Astrocyte of the cerebellum (primary cell): ENCODE results near the gene WDR46.

ENCODE experiments used
- DNase-seq: peaks from one replicate; pipeline ENCODE4 v3.0.0-alpha.2; 2011; ENCODE audit warnings: low read depth
- H3K4me3 ChIP-seq: 2 replicates; pipeline ENCODE4 v1.5.1; 2011; ENCODE audit warnings: mild to moderate bottlenecking, low read depth, low read length, moderate library complexity
- CTCF ChIP-seq: IDR thresholded peaks from 2 replicates; pipeline ENCODE4 v1.5.1; 2012; ENCODE audit warnings: low read length, low read depth, moderate library complexity, mild to moderate bottlenecking; ENCODE audit errors: missing control alignments
- in situ Hi-C: cut with HindIII; loops from 2 replicates; pipeline ENCODE4 v1.10.0; 2017; ENCODE audit warnings: low sequenced_read_pairs

The WDR46 gene

GRCh38 chr6:33304216-33304615 lies 15.2 kb upstream of the WDR46 start:
- in situ Hi-C loops: no loop called here
- H3K4me3 ChIP-seq: no peak overlapping the region
- no peak for DNase-seq
- no peak for TF ChIP-seq CTCF

DNA sequence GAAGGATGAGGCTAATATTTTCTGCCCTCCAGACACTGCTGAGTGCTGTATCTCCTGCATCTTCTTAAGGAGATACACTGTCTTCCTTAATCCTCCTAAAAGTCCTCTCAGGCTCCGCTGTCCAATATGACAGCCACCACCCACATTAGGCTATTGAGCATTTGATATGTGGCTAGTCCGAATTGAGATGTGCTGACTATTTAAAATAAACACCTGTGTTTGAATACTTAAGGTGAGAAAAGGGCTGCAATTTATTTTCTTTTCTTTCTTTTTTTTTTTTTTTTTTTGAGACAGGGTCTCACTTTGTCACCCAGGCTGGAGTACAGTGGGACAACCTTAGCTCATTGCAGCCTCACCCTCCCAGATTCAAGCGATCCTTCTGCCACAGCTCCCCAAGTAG lies 12.8 kb upstream of the WDR46 start:
- TF ChIP-seq CTCF: no peak
- in situ Hi-C loops: no loop called here
- H3K4me3 ChIP-seq: no peak overlapping the region
- no peak for DNase-seq

DNA sequence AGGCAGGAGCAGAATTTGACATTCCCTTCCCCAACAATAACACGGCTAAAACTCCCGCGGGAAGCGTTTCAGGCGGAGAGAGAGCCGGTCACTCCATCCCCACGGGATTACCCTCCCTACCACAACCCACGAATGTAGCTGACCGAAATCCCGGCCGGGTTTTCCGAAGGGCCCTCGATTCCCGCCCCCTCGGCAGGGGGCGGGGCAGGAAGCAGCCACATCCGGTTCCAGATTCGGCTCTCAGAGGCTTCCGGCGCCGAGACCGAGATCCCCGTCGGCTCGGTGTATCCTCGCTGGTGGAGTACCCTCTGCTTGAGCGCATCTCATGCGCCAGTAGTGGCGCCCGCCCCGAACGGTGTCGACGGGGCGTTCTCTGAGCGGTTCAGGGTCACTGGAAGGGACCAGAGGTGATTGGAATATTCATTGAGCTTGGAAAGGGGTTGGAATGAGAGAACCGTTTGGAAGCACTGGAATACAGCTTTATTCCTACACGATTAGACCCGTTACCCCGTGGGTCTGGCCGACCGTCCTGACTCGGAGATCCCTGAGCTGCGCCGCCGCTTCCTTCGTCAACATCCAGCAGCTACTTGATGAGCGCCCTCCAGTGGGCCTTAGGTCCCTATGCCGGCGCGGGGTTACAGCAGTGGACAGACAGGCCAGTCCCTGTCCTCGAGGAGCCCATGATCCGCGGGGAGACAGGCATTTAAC lies 10.4 kb upstream of the WDR46 start:
- H3K4me3 ChIP-seq: peak overlapping the region; percentile 73
- in situ Hi-C loops: no loop called here
- no peak for DNase-seq
- TF ChIP-seq CTCF: peak; percentile 85

DNA sequence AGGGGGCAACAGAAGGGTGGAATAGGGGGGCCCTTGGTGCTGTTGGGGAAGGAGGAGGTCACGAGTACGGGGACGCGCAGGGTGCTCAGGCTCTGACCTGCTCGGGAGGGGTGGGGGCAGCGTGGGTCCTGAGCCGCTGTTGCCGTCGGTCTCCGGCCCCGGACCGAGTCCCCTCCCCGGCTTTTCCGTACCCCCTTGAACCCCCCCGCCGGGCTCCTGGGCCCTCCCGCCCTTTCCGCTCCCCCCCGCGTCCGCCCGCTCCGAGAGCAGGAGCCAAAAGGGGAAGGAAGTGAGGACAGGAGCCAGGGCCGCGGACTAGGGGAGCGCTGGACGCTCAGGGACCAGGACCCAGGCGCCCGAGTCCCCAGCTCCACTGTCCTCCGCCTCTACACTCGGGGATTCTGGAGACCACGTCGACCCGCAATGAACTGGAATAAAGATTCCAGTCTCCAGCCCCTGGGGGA lies 9.8 kb upstream of the WDR46 start, which contains the start of gene RGL2:
TSS of gene RGL2 (minus strand) at position 170 of the 464 bp plus-strand sequence. CDS start 332 bp downstream, outside the sequence.
- peak within 1 kb of the TSS; percentile 73 for H3K4me3 ChIP-seq
- in situ Hi-C loops: no loop called here
- no peak for DNase-seq
- no peak for TF ChIP-seq CTCF

DNA sequence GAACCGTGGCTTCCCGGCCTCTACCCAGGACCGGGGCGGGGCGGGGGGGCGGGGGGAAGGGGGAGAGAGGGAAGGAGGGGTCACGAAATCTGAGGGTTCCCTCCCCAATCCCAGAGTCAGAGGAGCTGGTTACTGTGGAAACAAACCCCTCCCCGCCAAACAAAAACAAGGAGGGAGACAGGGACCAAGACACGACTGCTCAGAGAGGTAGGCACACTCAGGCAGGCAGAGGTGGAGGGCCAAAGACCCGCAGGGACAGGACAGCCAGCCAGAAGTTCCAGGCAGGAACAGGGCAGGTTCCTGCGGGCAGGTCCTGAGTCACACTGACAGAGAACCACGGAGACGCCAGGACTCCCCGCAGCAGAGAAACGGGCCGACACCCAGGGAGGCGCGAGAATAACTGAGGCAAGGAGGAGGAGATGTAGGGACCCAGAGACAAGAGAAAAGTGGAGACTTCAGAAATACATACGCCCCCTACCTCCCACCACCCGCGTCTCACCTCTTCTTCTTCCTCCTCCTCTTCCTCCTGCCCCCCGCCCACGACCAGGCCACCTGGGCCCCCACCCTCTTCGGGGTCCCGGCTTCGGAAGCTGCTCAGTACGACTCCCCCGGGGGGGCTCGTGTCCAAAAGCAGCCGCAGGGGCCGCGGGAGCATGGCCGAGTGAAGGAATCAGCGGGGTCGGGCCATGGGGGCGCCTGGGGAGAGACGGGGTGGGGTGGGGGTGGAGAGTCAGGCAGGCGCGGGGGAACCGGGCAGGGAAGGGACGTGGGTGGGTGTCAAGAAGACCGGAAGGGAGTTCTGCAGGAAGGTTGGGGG lies 9.1 kb upstream of the WDR46 start:
- TF ChIP-seq CTCF: no peak
- in situ Hi-C loops: no loop called here
- DNase-seq: no peak
- peak overlapping the region; percentile 73 for H3K4me3 ChIP-seq

- no peak for TF ChIP-seq CTCF
- in situ Hi-C loops: no loop called here
- DNase-seq: no peak
- peak overlapping the region; percentile 73 for H3K4me3 ChIP-seq
Observed at GRCh38 chr6:33297406-33297955, 8.4 kb upstream of the WDR46 start.
